CD14-positive monocyte (primary cell): ENCODE results near the gene ACSS3. TPM values are rescaled to one million over a fixed set of nuclear protein-coding genes. Genes with fewer than 3 reads are reported as not detected.

Source experiments
- DNase-seq, 3 donors: peaks; one replicate each; pipeline ENCODE4 v3.0.0-alpha.2; 2011 to 2022
- H2AFZ ChIP-seq: 2 replicates; pipeline ENCODE4 v1.6.0; 2012; ENCODE audit warnings: mild to moderate bottlenecking, low read depth, low read length, inconsistent platforms; ENCODE audit not compliant: insufficient read depth, poor library complexity, severe bottlenecking
- H3K27ac ChIP-seq, 2 donors: 1 replicate in 1 of 2; 2 replicates in 1 of 2; pipeline ENCODE4 v1.5.1; 2012 to 2013; ENCODE audit warnings: low read length in 2 of 2, control low read depth in 1 of 2, inconsistent platforms in 1 of 2, low read depth in 1 of 2, mild to moderate bottlenecking in 1 of 2
- H3K27me3 ChIP-seq, 2 donors: one replicate each; pipeline versions ENCODE4 v1.6.0 to v1.6.1; 2011 to 2013; ENCODE audit warnings: low read length in 2 of 2; ENCODE audit not compliant: control insufficient read depth in 2 of 2, insufficient read depth in 2 of 2
- H3K36me3 ChIP-seq, 2 donors: replicated peaks in 1 of 2; 1 replicate in 1 of 2; 2 replicates in 1 of 2; pipeline versions ENCODE4 v1.5.1 to v1.6.1; 2012 to 2013; ENCODE audit warnings: low read length in 2 of 2, control low read depth in 1 of 2, inconsistent platforms in 1 of 2, mild to moderate bottlenecking in 1 of 2; ENCODE audit not compliant: insufficient read depth in 2 of 2, control insufficient read depth in 1 of 2
- H3K4me1 ChIP-seq, 2 donors: 1 replicate in 1 of 2; 2 replicates in 1 of 2; pipeline versions ENCODE4 v1.5.1 to v1.6.1; 2012 to 2013; ENCODE audit warnings: low read length in 2 of 2, control low read depth in 1 of 2, inconsistent platforms in 1 of 2, mild to moderate bottlenecking in 1 of 2, moderate library complexity in 1 of 2; ENCODE audit not compliant: insufficient read depth in 2 of 2, control insufficient read depth in 1 of 2
- H3K4me2 ChIP-seq: replicated peaks from 2 replicates; pipeline ENCODE3; 2012; ENCODE audit warnings: low read length, moderate library complexity, mild to moderate bottlenecking; ENCODE audit not compliant: poor library complexity, severe bottlenecking; ENCODE audit errors: extremely low read depth
- H3K4me3 ChIP-seq, 3 experiments: fragments of 200-600 bp in 1 of 3; sonication (generic) in 1 of 3; replicated peaks in 1 of 3; 1 replicate in 2 of 3; 2 replicates in 1 of 3; pipeline ENCODE4 v1.5.1; 2011 to 2013; ENCODE audit warnings: low read length in 3 of 3, mild to moderate bottlenecking in 3 of 3, control low read depth in 2 of 3, low read depth in 2 of 3, inconsistent platforms in 1 of 3, moderate library complexity in 1 of 3
- H3K79me2 ChIP-seq: 2 replicates; pipeline ENCODE4 v1.6.0; 2012; ENCODE audit warnings: mild to moderate bottlenecking, control low read depth, inconsistent platforms, low read length, moderate library complexity; ENCODE audit not compliant: insufficient read depth
- H3K9ac ChIP-seq: 2 replicates; pipeline ENCODE4 v1.6.0; 2017; ENCODE audit warnings: low read length, mild to moderate bottlenecking; ENCODE audit not compliant: insufficient read depth, poor library complexity, severe bottlenecking
- H3K9me3 ChIP-seq, 2 donors: replicated peaks in 1 of 2; 1 replicate in 1 of 2; 2 replicates in 1 of 2; pipeline versions ENCODE4 v1.5.1 to v1.6.1; 2012 to 2013; ENCODE audit warnings: low read length in 2 of 2, control low read depth in 1 of 2; ENCODE audit not compliant: control insufficient read depth in 1 of 2, insufficient read depth in 1 of 2
- H4K20me1 ChIP-seq: 2 replicates; pipeline ENCODE4 v1.6.0; 2012; ENCODE audit warnings: mild to moderate bottlenecking, low read length, control low read depth, moderate library complexity; ENCODE audit not compliant: insufficient read depth
- H3K27ac Mint-ChIP-seq, 7 donors: one replicate each; pipeline ENCODE4 v1.8.0; 2020; ENCODE audit warnings: mild to moderate bottlenecking in 7 of 7, mixed read lengths in 7 of 7, moderate library complexity in 6 of 7, inconsistent platforms in 2 of 7
- H3K27me3 Mint-ChIP-seq, 3 donors: one replicate each; pipeline ENCODE4 v1.8.0; 2021 to 2022; ENCODE audit warnings: low read depth in 3 of 3, mild to moderate bottlenecking in 3 of 3, mixed read lengths in 3 of 3, moderate library complexity in 3 of 3, inconsistent platforms in 1 of 3
- H3K36me3 Mint-ChIP-seq, 2 donors: one replicate each; pipeline ENCODE4 v1.8.0; 2020; ENCODE audit warnings: mixed read lengths in 2 of 2, inconsistent platforms in 1 of 2, mild to moderate bottlenecking in 1 of 2
- H3K4me1 Mint-ChIP-seq: one replicate; pipeline ENCODE4 v1.8.0; 2020; ENCODE audit warnings: mild to moderate bottlenecking, mixed read lengths
- H3K4me3 Mint-ChIP-seq, 2 donors: one replicate each; pipeline ENCODE4 v1.8.0; 2020; ENCODE audit warnings: mild to moderate bottlenecking in 2 of 2, mixed read lengths in 2 of 2, moderate library complexity in 1 of 2
- H3K9me3 Mint-ChIP-seq, 7 donors: one replicate each; pipeline ENCODE4 v1.8.0; 2020 to 2022; ENCODE audit warnings: mixed read lengths in 7 of 7, mild to moderate bottlenecking in 6 of 7, moderate library complexity in 6 of 7, inconsistent platforms in 2 of 7
- CTCF ChIP-seq: fragments of 200-600 bp; IDR thresholded peaks from one replicate; pipeline ENCODE4 v1.8.0; 2022; ENCODE audit warnings: antibody characterized with exemption, mild to moderate bottlenecking
- WGBS: methylation state at CpG from one replicate; pipeline ENCODE4 v1.1.5; 2013; ENCODE audit warnings: missing lambda C conversion rate; ENCODE audit not compliant: insufficient coverage; 5-methylcytosine and 5-hydroxymethylcytosine counted together
- intact Hi-C, 2 donors: fragments of 100-400 bp; cut with micrococcal nuclease; formaldehyde crosslinking; loops; one replicate each; pipeline versions ENCODE4 v1.15.0 to v1.15.1; 2023
- polyA plus RNA-seq, 3 donors: library from polyadenylated mRNA; depleted of rRNA in 1 of 3; unstranded in 2 of 3; stranded (reverse) in 1 of 3; fragments of 300-500 nt in 2 of 3; fragments of >200 nt in 1 of 3; fragmentation: Illumina TruSeq in 2 of 3; gene quantifications; 1 replicate in 2 of 3; 2 replicates in 1 of 3; pipeline ENCODE4 v1.2.3, GENCODE V29; 2012 to 2021

ACSS3 gene
- polyA plus RNA-seq, 3 donors = 0.09 to 0.16 TPM; not detected in 1

GRCh38 chr12:81077329-81077685 lies 572 bp upstream of the ACSS3 start:
- Histone ChIP-seq H3K4me2 (peak overlapping the region; percentile 70), H3K27ac (no peak overlapping the region), H2AFZ (peak overlapping the region; percentile 65)

GRCh38 chr12:81078469-81079196 lies 754 bp downstream of the ACSS3 start:
- H3K9ac ChIP-seq = peak overlapping the region; percentile 35
- H3K27me3 ChIP-seq = peaks cover 9 to 19% of the 10 kb centered on the region in 2 donors
- H3K27me3 Mint-ChIP-seq = peaks cover 24 to 38% (median 24%) of the 10 kb centered on the region in 3 donors
- peak overlapping the region; percentile 70 for H3K4me2 ChIP-seq
- peak overlapping the region in 2 of 3 experiments; percentile 31 to 69 for H3K4me3 ChIP-seq
- H3K36me3 Mint-ChIP-seq = no peaks in the 10 kb centered on the region
- 27% methylated on average over 4 of the region's 10 CpGs for WGBS
- H3K9me3 Mint-ChIP-seq = peaks cover 0 to 13% (median 7%) of the 10 kb centered on the region in 7 donors
- peaks cover 10 to 15% of the 10 kb centered on the region in 2 donors for H3K4me1 ChIP-seq
- H2AFZ ChIP-seq = peak overlapping the region; percentile 65
- intact Hi-C loops = no loop called here
- no peaks in the 10 kb centered on the region for H3K36me3 ChIP-seq
- H3K79me2 ChIP-seq = no peaks in the 10 kb centered on the region
- H3K9me3 ChIP-seq = peaks cover 0 to 11% of the 10 kb centered on the region in 2 donors
- no peak for TF ChIP-seq CTCF
- no peak for DNase-seq
- H3K4me1 Mint-ChIP-seq = peaks cover 6% of the 10 kb centered on the region
- no peaks in the 10 kb centered on the region for H4K20me1 ChIP-seq
- H3K27ac ChIP-seq = no peak overlapping the region
- H3K4me3 Mint-ChIP-seq = peak overlapping the region in 1 of 2 donors; percentile 88
- H3K27ac Mint-ChIP-seq = no peak overlapping the region

More at GRCh38 chr12:81077329-81077685, 572 bp upstream of the ACSS3 start:
- no peaks in the 10 kb centered on the region for H4K20me1 ChIP-seq
- intact Hi-C loops = no loop called here
- peak overlapping the region; percentile 14 to 69 (median 31) for H3K4me3 ChIP-seq
- peaks cover 24 to 37% (median 24%) of the 10 kb centered on the region in 3 donors for H3K27me3 Mint-ChIP-seq
- peaks cover 6% of the 10 kb centered on the region for H3K4me1 Mint-ChIP-seq
- DNase-seq = no peak
- H3K9me3 Mint-ChIP-seq = peaks cover 0 to 13% (median 7%) of the 10 kb centered on the region in 7 donors
- H3K9me3 ChIP-seq = peaks cover 0 to 11% of the 10 kb centered on the region in 2 donors
- H3K27me3 ChIP-seq = peaks cover 9 to 19% of the 10 kb centered on the region in 2 donors
- H3K79me2 ChIP-seq = no peaks in the 10 kb centered on the region
- H3K4me1 ChIP-seq = peaks cover 10 to 15% of the 10 kb centered on the region in 2 donors
- no peaks in the 10 kb centered on the region for H3K36me3 ChIP-seq
- H3K4me3 Mint-ChIP-seq = peak overlapping the region; percentile 60 to 88
- no peak for TF ChIP-seq CTCF
- H3K27ac Mint-ChIP-seq = no peak overlapping the region
- H3K36me3 Mint-ChIP-seq = no peaks in the 10 kb centered on the region
- WGBS = 8% methylated on average over 3 of the region's 6 CpGs
- H3K9ac ChIP-seq = peak overlapping the region; percentile 35
